GM12878 (cell line): ENCODE measurements around the gene SUCO. TPM values are rescaled to one million over a fixed set of nuclear protein-coding genes. Genes with fewer than 3 reads are reported as not detected.

Experiments used
- ATAC-seq: fragments of 200-7000 bp; cut with Tn5 transposase; 3 replicates; pipeline ENCODE4 v1.9.1; 2020; ENCODE audit warnings: mild to moderate bottlenecking, moderate library complexity
- BruUV-seq: library from RNA; stranded (reverse); fragments of 400-500 nt; replicated peaks from 2 replicates; lab custom pipeline; 2021; lab: Mats Ljungman, UMichigan
- CTCF ChIA-PET: fragments of 300-600 bp; sonication (Branson Sonifier 250); formaldehyde crosslinking; extraction: SDS; loops from one replicate; lab custom pipeline; 2021; ENCODE audit warnings: inconsistent platforms; lab: Yijun Ruan, JAX
- POLR2A ChIA-PET: fragments of 350-600 bp; formaldehyde crosslinking; extraction: SDS; loops from one replicate; lab custom pipeline; 2021; ENCODE audit warnings: inconsistent platforms; lab: Charles Lee
- RAD21 ChIA-PET: fragments of 300-600 bp; sonication (Branson Sonifier 250); formaldehyde crosslinking; loops from one replicate; lab custom pipeline; 2023; ENCODE audit warnings: antibody characterized with exemption; ENCODE audit not compliant: unreplicated experiment; lab: Charles Lee
- SMC1A ChIA-PET: fragments of 300-600 bp; sonication (Branson Sonifier 250); formaldehyde crosslinking; loops from one replicate; lab custom pipeline; 2023; ENCODE audit not compliant: unreplicated experiment, uncharacterized antibody; lab: Charles Lee
- DNase-seq: peaks from one replicate; pipeline ENCODE4 v3.0.0-alpha.2; 2011; ENCODE audit warnings: low read depth, low spot score
- FAIRE-seq: peaks from 3 replicates; lab custom pipeline; 2011; peaks lifted over from hg19 to GRCh38; lab: Jason Lieb, UNC
- H2AFZ ChIP-seq: 2 replicates; pipeline ENCODE4 v1.6.0; 2011; ENCODE audit warnings: low read depth, low read length, control low read depth; ENCODE audit not compliant: control insufficient read depth
- H3K27ac ChIP-seq: 2 replicates; pipeline ENCODE4 v1.5.1; 2011; ENCODE audit warnings: control low read depth; ENCODE audit not compliant: control insufficient read depth, insufficient read depth
- H3K27me3 ChIP-seq, 2 experiments: replicated peaks in 1 of 2; 2 replicates each; pipeline versions ENCODE4 v1.6.0 to v1.6.1; 2011; ENCODE audit warnings: low read length in 1 of 2; ENCODE audit not compliant: control insufficient read depth in 2 of 2, insufficient read depth in 2 of 2
- H3K36me3 ChIP-seq, 2 experiments: 2 replicates each; pipeline ENCODE4 v1.5.1; 2011; ENCODE audit warnings: low read length in 1 of 2; ENCODE audit not compliant: control insufficient read depth in 2 of 2, insufficient read depth in 2 of 2
- H3K4me1 ChIP-seq: 2 replicates; pipeline ENCODE4 v1.6.1; 2011; ENCODE audit warnings: mild to moderate bottlenecking, low read length, moderate library complexity, mixed read lengths; ENCODE audit not compliant: control insufficient read depth, insufficient read depth
- H3K4me2 ChIP-seq: 2 replicates; pipeline ENCODE4 v1.6.0; 2011; ENCODE audit warnings: control low read depth; ENCODE audit not compliant: control insufficient read depth, insufficient read depth
- H3K4me3 ChIP-seq: fragments of 200-600 bp; sonication (generic); 2 replicates; pipeline ENCODE4 v1.5.1; 2016
- H3K79me2 ChIP-seq: 2 replicates; pipeline ENCODE4 v1.6.0; 2011; ENCODE audit warnings: low read length; ENCODE audit not compliant: control insufficient read depth, insufficient read depth
- H3K9ac ChIP-seq: 2 replicates; pipeline ENCODE4 v1.8.0; 2011; ENCODE audit warnings: low read length, control low read depth, mixed read lengths; ENCODE audit not compliant: control insufficient read depth, insufficient read depth
- H3K9me3 ChIP-seq: replicated peaks from 3 replicates; pipeline ENCODE4 v1.5.1; 2011; ENCODE audit warnings: mild to moderate bottlenecking, low read length; ENCODE audit not compliant: control insufficient read depth, insufficient read depth
- H4K20me1 ChIP-seq: 2 replicates; pipeline ENCODE4 v1.6.0; 2011; ENCODE audit not compliant: control insufficient read depth, insufficient read depth
- CEBPB ChIP-seq, 2 experiments: fragments of 150-350 bp in 1 of 2; IDR thresholded peaks; 2 replicates each; pipeline ENCODE4 v1.6.1; 2012 to 2014; ENCODE audit warnings: low read depth in 2 of 2, low read length in 2 of 2, borderline replicate concordance in 1 of 2, inconsistent platforms in 1 of 2
- ETV6 ChIP-seq, 2 experiments: fragments of 450-650 bp in 1 of 2; IDR thresholded peaks in 1 of 2; conservative IDR thresholded peaks in 1 of 2; 2 replicates each; pipeline ENCODE4 v1.6.1; 2014; ENCODE audit warnings: antibody characterized with exemption in 1 of 2, borderline replicate concordance in 1 of 2, low read depth in 1 of 2, mild to moderate bottlenecking in 1 of 2, moderate library complexity in 1 of 2
- GATAD2B ChIP-seq: fragments of 450-650 bp; conservative IDR thresholded peaks from 2 replicates; pipeline ENCODE4 v1.6.1; 2017; ENCODE audit warnings: low read depth, mild to moderate bottlenecking, moderate library complexity
- HDAC6 ChIP-seq: fragments of 200-600 bp; sonication (generic); IDR thresholded peaks from one replicate; pipeline ENCODE4 v1.8.0; 2017; ENCODE audit warnings: antibody characterized with exemption; ENCODE audit not compliant: unreplicated experiment
- KAT2A ChIP-seq: conservative IDR thresholded peaks from 2 replicates; pipeline ENCODE4 v1.6.1; 2011; ENCODE audit warnings: low read depth, low read length; ENCODE audit not compliant: control insufficient read depth
- KDM1A ChIP-seq: fragments of 200-600 bp; sonication (generic); IDR thresholded peaks from 2 replicates; pipeline ENCODE4 v1.6.1; 2016; ENCODE audit warnings: borderline replicate concordance
- NFXL1 ChIP-seq: fragments of 450-650 bp; IDR thresholded peaks from 2 replicates; pipeline ENCODE4 v1.6.1; 2017; ENCODE audit warnings: antibody characterized with exemption, mild to moderate bottlenecking, borderline replicate concordance
- NFYA ChIP-seq: IDR thresholded peaks from 2 replicates; pipeline ENCODE4 v1.6.1; 2011; ENCODE audit warnings: low read depth, mild to moderate bottlenecking, low read length, improper control_type of control experiment, borderline replicate concordance
- NFYB ChIP-seq: IDR thresholded peaks from 2 replicates; pipeline ENCODE4 v1.6.1; 2011; ENCODE audit warnings: low read depth, mild to moderate bottlenecking, low read length, improper control_type of control experiment, moderate library complexity; ENCODE audit not compliant: insufficient read depth
- NR2C1 ChIP-seq: fragments of 450-650 bp; IDR thresholded peaks from 2 replicates; pipeline ENCODE4 v1.6.1; 2017; ENCODE audit warnings: antibody characterized with exemption, mild to moderate bottlenecking, moderate library complexity
- NR2C2 ChIP-seq: IDR thresholded peaks from 2 replicates; pipeline ENCODE4 v1.6.1; 2011; ENCODE audit warnings: borderline replicate concordance, low read depth; ENCODE audit not compliant: control insufficient read depth, insufficient read length
- NRF1 ChIP-seq: conservative IDR thresholded peaks from 2 replicates; pipeline ENCODE4 v1.6.1; 2011; ENCODE audit warnings: mild to moderate bottlenecking, low read depth, low read length, improper control_type of control experiment
- POU2F2 ChIP-seq: IDR thresholded peaks from 3 replicates; pipeline ENCODE4 v1.6.1; 2011; ENCODE audit warnings: low read depth, mild to moderate bottlenecking, low read length, borderline replicate concordance
- RB1 ChIP-seq: fragments of 450-650 bp; formaldehyde crosslinking; IDR thresholded peaks from 2 replicates; pipeline ENCODE4 v1.6.1; 2017; ENCODE audit warnings: mild to moderate bottlenecking, borderline replicate concordance
- RBBP5 ChIP-seq: fragments of 200-600 bp; sonication (generic); conservative IDR thresholded peaks from 2 replicates; pipeline ENCODE4 v1.6.1; 2016
- TCF12 ChIP-seq: IDR thresholded peaks from 2 replicates; pipeline ENCODE4 v1.6.1; 2011; ENCODE audit warnings: low read depth, mild to moderate bottlenecking, low read length
- ZSCAN29 ChIP-seq: fragments of 450-650 bp; IDR thresholded peaks from 2 replicates; pipeline ENCODE4 v1.6.1; 2017; ENCODE audit warnings: mild to moderate bottlenecking, moderate library complexity
- in situ Hi-C: fragments of 300-500 bp; cut with MboI; formaldehyde crosslinking; loops from 9 replicates; pipeline ENCODE4 v1.14.3; 2018; ENCODE audit warnings: mixed read lengths
- intact Hi-C: fragments of 100-400 bp; cut with micrococcal nuclease; formaldehyde crosslinking; loops from one replicate; pipeline ENCODE4 v1.14.2; 2022; ENCODE audit not compliant: unreplicated experiment
- polyA plus RNA-seq, 11 experiments: library from polyadenylated mRNA; depleted of rRNA in 4 of 11; unstranded in 6 of 11; stranded (reverse) in 5 of 11; fragments of >200 nt; fragmentation: Nextera tagmentation in 4 of 11; fragmentation: Illumina TruSeq in 1 of 11; extraction: Ambion mirVana in 4 of 11; extraction: Trizol in 1 of 11; gene quantifications; 1 replicate in 1 of 11; 2 replicates in 10 of 11; pipeline versions ENCODE4 v1.2.1 to v1.2.3, GENCODE V29; 2011 to 2016; ENCODE audit warnings: inconsistent platforms in 2 of 11, missing spikeins in 2 of 11, low read depth in 1 of 11
- total RNA-seq, 4 experiments: library from RNA; depleted of rRNA in 3 of 4; stranded (reverse); fragments of >200 nt in 3 of 4; fragmentation: Illumina TruSeq in 1 of 4; extraction: Trizol in 1 of 4; gene quantifications; 2 replicates each; pipeline versions ENCODE4 v1.2.1 to v1.2.3, GENCODE V29; 2013 to 2021
- TF ChIP-seq, protein P1 (sequence below): fragments of 450-650 bp; formaldehyde crosslinking; IDR thresholded peaks from 2 replicates; pipeline ENCODE4 v1.5.0; 2022; ENCODE audit warnings: mild to moderate bottlenecking, missing genetic modification characterization
- TF ChIP-seq, protein P2 (sequence below): fragments of 450-650 bp; IDR thresholded peaks from 2 replicates; pipeline ENCODE4 v1.6.1; 2018; ENCODE audit warnings: borderline replicate concordance, mild to moderate bottlenecking; ENCODE audit not compliant: partially characterized antibody

Gene SUCO
- total and polyA plus RNA-seq, 10 of the 15 experiments (the other 5 are each of a cell fraction or from before 2014, with no cell fraction given), result 1.7 to 15.3 (median 8.4) TPM

DNA sequence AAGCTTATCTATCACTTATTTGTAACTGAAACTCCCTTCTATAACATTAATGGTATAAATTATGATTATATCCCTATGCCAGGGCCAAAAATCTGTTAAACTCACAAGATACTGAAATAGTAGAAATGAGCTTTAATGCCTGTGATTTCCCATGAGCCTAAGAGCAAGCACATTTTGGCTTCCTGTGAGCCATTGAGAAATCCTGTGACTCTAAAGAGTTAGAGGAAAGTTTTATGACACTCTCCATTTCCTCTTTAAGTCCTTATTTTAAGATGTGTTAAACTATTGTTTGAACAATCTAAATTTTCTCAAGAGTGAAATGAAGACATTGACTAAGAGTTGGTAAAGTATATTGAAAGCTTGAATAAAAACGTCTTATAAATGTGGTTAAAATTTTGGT is 45.6 kb downstream of the SUCO start (continued):
- TF ChIP-seq, protein P1, sequence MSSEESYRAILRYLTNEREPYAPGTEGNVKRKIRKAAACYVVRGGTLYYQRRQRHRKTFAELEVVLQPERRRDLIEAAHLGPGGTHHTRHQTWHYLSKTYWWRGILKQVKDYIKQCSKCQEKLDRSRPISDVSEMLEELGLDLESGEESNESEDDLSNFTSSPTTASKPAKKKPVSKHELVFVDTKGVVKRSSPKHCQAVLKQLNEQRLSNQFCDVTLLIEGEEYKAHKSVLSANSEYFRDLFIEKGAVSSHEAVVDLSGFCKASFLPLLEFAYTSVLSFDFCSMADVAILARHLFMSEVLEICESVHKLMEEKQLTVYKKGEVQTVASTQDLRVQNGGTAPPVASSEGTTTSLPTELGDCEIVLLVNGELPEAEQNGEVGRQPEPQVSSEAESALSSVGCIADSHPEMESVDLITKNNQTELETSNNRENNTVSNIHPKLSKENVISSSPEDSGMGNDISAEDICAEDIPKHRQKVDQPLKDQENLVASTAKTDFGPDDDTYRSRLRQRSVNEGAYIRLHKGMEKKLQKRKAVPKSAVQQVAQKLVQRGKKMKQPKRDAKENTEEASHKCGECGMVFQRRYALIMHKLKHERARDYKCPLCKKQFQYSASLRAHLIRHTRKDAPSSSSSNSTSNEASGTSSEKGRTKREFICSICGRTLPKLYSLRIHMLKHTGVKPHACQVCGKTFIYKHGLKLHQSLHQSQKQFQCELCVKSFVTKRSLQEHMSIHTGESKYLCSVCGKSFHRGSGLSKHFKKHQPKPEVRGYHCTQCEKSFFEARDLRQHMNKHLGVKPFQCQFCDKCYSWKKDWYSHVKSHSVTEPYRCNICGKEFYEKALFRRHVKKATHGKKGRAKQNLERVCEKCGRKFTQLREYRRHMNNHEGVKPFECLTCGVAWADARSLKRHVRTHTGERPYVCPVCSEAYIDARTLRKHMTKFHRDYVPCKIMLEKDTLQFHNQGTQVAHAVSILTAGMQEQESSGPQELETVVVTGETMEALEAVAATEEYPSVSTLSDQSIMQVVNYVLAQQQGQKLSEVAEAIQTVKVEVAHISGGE (CRISPR knock-in tag), result no peak
- TF ChIP-seq RB1 (no peak), TCF12 (no peak), KAT2A (no peak), NR2C1 (no peak)
- TF ChIP-seq, protein P2, sequence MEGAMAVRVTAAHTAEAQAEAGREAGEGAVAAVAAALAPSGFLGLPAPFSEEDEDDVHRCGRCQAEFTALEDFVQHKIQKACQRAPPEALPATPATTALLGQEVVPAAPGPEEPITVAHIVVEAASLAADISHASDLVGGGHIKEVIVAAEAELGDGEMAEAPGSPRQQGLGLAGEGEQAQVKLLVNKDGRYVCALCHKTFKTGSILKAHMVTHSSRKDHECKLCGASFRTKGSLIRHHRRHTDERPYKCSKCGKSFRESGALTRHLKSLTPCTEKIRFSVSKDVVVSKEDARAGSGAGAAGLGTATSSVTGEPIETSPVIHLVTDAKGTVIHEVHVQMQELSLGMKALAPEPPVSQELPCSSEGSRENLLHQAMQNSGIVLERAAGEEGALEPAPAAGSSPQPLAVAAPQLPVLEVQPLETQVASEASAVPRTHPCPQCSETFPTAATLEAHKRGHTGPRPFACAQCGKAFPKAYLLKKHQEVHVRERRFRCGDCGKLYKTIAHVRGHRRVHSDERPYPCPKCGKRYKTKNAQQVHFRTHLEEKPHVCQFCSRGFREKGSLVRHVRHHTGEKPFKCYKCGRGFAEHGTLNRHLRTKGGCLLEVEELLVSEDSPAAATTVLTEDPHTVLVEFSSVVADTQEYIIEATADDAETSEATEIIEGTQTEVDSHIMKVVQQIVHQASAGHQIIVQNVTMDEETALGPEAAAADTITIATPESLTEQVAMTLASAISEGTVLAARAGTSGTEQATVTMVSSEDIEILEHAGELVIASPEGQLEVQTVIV, result no peak

DNA sequence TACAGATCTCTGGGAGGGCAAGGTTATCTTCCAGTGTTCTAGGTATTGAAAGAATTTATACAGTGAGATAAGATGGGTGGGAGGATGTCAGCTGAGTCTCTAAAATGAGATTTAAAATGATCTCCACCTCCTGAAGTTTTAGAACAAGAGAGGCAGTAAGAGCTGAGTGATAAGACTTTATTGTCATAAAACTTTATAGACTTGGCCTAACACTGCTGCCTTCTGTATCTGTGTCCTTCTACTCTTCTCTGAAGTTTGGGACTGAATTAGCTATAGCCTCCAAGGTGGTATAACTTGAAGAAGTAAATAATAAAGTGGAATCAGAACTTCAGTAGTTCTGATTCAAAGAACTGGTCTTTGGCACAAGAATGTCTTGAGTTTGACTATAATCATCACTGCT is 48.3 kb downstream of the SUCO start:
- Histone ChIP-seq H3K4me2 (no peak overlapping the region), H3K27me3 (no peaks in the 10 kb centered on the region), H4K20me1 (no peaks in the 10 kb centered on the region), H3K9ac (no peak overlapping the region), H3K4me1 (no peaks in the 10 kb centered on the region), H3K9me3 (no peaks in the 10 kb centered on the region), H3K36me3 (peaks cover 0 to 8% of the 10 kb centered on the region in 2 experiments; a peak in 1 of 4 replicates), H3K79me2 (no peaks in the 10 kb centered on the region), H3K27ac (no peak overlapping the region), H2AFZ (no peak overlapping the region), H3K4me3 (no peak overlapping the region)
- POLR2A ChIA-PET, result no interaction called here
- CTCF ChIA-PET, result interaction anchor here (0.6 to 0.9 kb wide), 2 partner anchors 19 to 138 kb away, joined by 3 to 4 read pairs; no protein-coding TSS in a partner anchor
- FAIRE-seq (no peak), DNase-seq (no peak), ATAC-seq (no peak)
- RAD21 ChIA-PET, result no interaction called here
- no TSS peak for BruUV-seq
- intact Hi-C loops (loop anchor here (10.0 kb wide), 1 partner anchor 126 kb away; no protein-coding TSS in a partner anchor), in situ Hi-C loops (no loop called here)
- SMC1A ChIA-PET, result interaction anchor here (0.9 to 1.7 kb wide), 3 partner anchors 9 to 37 kb away, joined by 3 to 5 read pairs (median 3); no protein-coding TSS in a partner anchor
- TF ChIP-seq CEBPB (IDR thresholded peaks at IDR 0.05; ENCODE audit: borderline replicate concordance in 1 of 2, low read depth in 2 of 2, low read length in 2 of 2) (no peak), KDM1A (no peak), HDAC6 (no peak), RBBP5 (no peak), ETV6 (conservative IDR thresholded peaks at IDR 0.05 in 1 of 2, IDR thresholded peaks at IDR 0.05 in 1 of 2; ENCODE audit: borderline replicate concordance in 1 of 2, low read depth in 1 of 2) (no peak), NFYA (no peak), GATAD2B (no peak), NRF1 (no peak), NFXL1 (no peak), NFYB (no peak), NR2C2 (no peak), POU2F2 (no peak), ZSCAN29 (no peak)
